ENCODE data around the gene ZNF581. TPM values are rescaled to one million over a fixed set of nuclear protein-coding genes. Genes with fewer than 3 reads are reported as not detected.

Gene ZNF581
- total RNA-seq, 4 donors from 2014 or later, result 8.4 to 17.5 (median 11.4) TPM

DNA sequence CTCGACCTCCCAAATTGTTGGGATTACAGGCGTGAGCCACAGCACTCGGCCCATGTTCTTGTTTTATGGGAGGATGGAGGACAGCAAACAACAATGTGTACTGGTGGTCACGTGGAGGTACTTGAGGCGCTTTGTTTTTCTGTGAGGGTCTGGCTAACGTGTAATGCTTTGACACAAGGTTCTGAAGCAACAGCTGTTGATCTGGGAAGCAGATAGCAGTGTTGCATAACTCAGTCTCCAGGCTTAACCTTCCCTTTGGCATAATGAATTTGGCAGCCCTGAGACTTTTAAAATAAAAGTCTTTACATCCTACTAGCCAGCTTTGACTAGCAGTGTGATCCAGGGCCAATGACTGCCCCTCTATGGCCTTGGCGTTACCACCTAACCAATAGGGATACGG lies 9.6 kb upstream of the ZNF581 start:
- no peak for TF ChIP-seq POLR2A (IDR thresholded peaks at IDR 0.05)
- TF ChIP-seq, protein P1, sequence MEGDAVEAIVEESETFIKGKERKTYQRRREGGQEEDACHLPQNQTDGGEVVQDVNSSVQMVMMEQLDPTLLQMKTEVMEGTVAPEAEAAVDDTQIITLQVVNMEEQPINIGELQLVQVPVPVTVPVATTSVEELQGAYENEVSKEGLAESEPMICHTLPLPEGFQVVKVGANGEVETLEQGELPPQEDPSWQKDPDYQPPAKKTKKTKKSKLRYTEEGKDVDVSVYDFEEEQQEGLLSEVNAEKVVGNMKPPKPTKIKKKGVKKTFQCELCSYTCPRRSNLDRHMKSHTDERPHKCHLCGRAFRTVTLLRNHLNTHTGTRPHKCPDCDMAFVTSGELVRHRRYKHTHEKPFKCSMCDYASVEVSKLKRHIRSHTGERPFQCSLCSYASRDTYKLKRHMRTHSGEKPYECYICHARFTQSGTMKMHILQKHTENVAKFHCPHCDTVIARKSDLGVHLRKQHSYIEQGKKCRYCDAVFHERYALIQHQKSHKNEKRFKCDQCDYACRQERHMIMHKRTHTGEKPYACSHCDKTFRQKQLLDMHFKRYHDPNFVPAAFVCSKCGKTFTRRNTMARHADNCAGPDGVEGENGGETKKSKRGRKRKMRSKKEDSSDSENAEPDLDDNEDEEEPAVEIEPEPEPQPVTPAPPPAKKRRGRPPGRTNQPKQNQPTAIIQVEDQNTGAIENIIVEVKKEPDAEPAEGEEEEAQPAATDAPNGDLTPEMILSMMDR (IDR thresholded peaks at IDR 0.05), result no peak
- TF ChIP-seq POLR2AphosphoS5 (IDR thresholded peaks at IDR 0.05), result no peak
- no peak for TF ChIP-seq EP300 (IDR thresholded peaks at IDR 0.05)
- H3K27ac ChIP-seq, result peak overlapping the region in 3 of 4 donors; percentile 95 to 100 (median 96)
- H3K4me1 ChIP-seq, result peaks cover 2 to 61% (median 30%) of the 10 kb centered on the region in 3 donors
- no peak overlapping the region for H3K4me3 ChIP-seq
- no peaks in the 10 kb centered on the region for H3K9me3 ChIP-seq
- no peaks in the 10 kb centered on the region for H3K36me3 ChIP-seq
- 59 to 74% methylated on average over 4 to 8 of the region's 8 CpGs for WGBS, 2 donors (ENCODE audit: low coverage in 1 of 2)
- H3K27me3 ChIP-seq, result no peaks in the 10 kb centered on the region
- no peak for ATAC-seq

- TF ChIP-seq POLR2AphosphoS5 (IDR thresholded peaks at IDR 0.05), result no peak
- TF ChIP-seq, protein P1 (IDR thresholded peaks at IDR 0.05), result no peak
- no peak for TF ChIP-seq EP300 (IDR thresholded peaks at IDR 0.05)
- TF ChIP-seq POLR2A (IDR thresholded peaks at IDR 0.05), result no peak
- H3K9me3 ChIP-seq, result no peaks in the 10 kb centered on the region
- no peaks in the 10 kb centered on the region for H3K36me3 ChIP-seq
- peaks cover 5 to 76% (median 44%) of the 10 kb centered on the region in 3 donors for H3K4me1 ChIP-seq
- H3K27me3 ChIP-seq, result no peaks in the 10 kb centered on the region
- peak overlapping the region; percentile 95 to 100 (median 98) for H3K27ac ChIP-seq
- H3K4me3 ChIP-seq, result peak overlapping the region; percentile 97 to 100
- no peak for ATAC-seq
- WGBS, 2 donors (ENCODE audit: low coverage in 1 of 2), result 4 to 6% methylated on average over 7 to 8 of the region's 9 CpGs
Observed at GRCh38 chr19:55635334-55635717, 8.1 kb upstream of the ZNF581 start.

DNA sequence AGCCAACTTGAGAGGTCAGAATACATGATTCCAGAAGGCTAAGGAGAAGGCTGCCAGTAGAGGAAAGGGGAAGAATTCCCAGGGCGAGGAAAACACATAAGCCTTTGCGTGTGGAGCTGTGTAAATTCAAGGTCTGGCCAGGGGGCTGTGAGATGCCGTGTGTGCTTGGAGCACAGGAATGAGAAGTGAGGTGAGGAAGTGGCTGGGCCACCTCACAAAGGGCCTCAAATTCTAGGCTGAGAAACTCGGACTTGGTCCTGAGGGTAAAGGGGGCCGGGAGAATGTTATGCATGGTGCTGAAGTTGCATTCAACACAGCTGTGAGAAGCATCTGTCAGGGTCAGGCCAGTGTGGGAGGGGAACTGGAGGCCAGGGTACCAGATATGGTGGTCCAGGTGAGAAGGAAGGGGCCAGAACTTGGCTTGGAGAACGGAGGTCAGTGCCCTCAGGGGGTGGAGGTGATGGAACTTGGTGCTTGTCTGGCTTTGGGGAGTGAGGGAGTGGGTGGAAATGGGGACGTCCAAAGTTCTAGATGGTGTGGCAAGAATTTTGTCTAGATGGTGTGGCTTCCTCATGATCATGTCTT lies 7.5 kb upstream of the ZNF581 start:
- no peak for TF ChIP-seq POLR2A (IDR thresholded peaks at IDR 0.05)
- TF ChIP-seq EP300 (IDR thresholded peaks at IDR 0.05), result no peak
- H3K36me3 ChIP-seq, result no peaks in the 10 kb centered on the region
- H3K4me1 ChIP-seq, result peaks cover 5 to 82% (median 47%) of the 10 kb centered on the region in 3 donors
- H3K4me3 ChIP-seq, result peak overlapping the region; percentile 97 to 100
- H3K27ac ChIP-seq, result peak overlapping the region; percentile 95 to 100 (median 98)
- 48% methylated on average over 6 of the region's 7 CpGs; no CpG with 5 or more reads in 1 of the 2 donors for WGBS, 2 donors (ENCODE audit: low coverage in 1 of 2)
- H3K9me3 ChIP-seq, result no peaks in the 10 kb centered on the region
- no peaks in the 10 kb centered on the region for H3K27me3 ChIP-seq
- ATAC-seq, result no peak

- peak overlapping the region in 2 of 4 donors; percentile 9 to 96 for H3K27ac ChIP-seq
- H3K4me3 ChIP-seq, result peak overlapping the region in 1 of 2 donors; percentile 97
- WGBS, 2 donors (ENCODE audit: low coverage in 1 of 2), result 71 to 100% methylated on average over 1 to 4 of the region's 4 CpGs
- ATAC-seq, result no peak
- H3K4me1 ChIP-seq, result peaks cover 5 to 85% (median 47%) of the 10 kb centered on the region in 3 donors
- no peaks in the 10 kb centered on the region for H3K9me3 ChIP-seq
- H3K27me3 ChIP-seq, result no peaks in the 10 kb centered on the region
- TF ChIP-seq POLR2A (IDR thresholded peaks at IDR 0.05) (no peak), POLR2AphosphoS5 (IDR thresholded peaks at IDR 0.05) (no peak), EP300 (IDR thresholded peaks at IDR 0.05) (no peak)
- TF ChIP-seq, protein P1 (IDR thresholded peaks at IDR 0.05), result no peak
- no peaks in the 10 kb centered on the region for H3K36me3 ChIP-seq
Observed at GRCh38 chr19:55636723-55637122, 6.7 kb upstream of the ZNF581 start.

- Histone ChIP-seq H3K9me3 (no peaks in the 10 kb centered on the region), H3K27ac (no peak overlapping the region), H3K27me3 (no peaks in the 10 kb centered on the region), H3K4me1 (peaks cover 5 to 85% (median 55%) of the 10 kb centered on the region in 3 donors), H3K36me3 (no peaks in the 10 kb centered on the region), H3K4me3 (no peak overlapping the region)
- ATAC-seq, result no peak
- TF ChIP-seq EP300 (IDR thresholded peaks at IDR 0.05) (no peak), POLR2A (IDR thresholded peaks at IDR 0.05) (no peak), POLR2AphosphoS5 (IDR thresholded peaks at IDR 0.05) (no peak)
- TF ChIP-seq, protein P1 (IDR thresholded peaks at IDR 0.05), result no peak
- 63 to 65% methylated on average over 11 of the region's 11 CpGs for WGBS, 2 donors (ENCODE audit: low coverage in 1 of 2)
Observed at GRCh38 chr19:55637534-55637933, 5.9 kb upstream of the ZNF581 start.

All from gastroesophageal sphincter (tissue), 4 donors.